BE2C (cell line): ENCODE measurements around the gene PSMD11.

Experiments
- DNase-seq: peaks from one replicate; pipeline ENCODE4 v3.0.0-alpha.2; 2020
- H3K27me3 ChIP-seq: fragments of 250-450 bp; sonication (Bioruptor Pico); 2 replicates; pipeline ENCODE4 v1.5.1; 2020; ENCODE audit warnings: mild to moderate bottlenecking
- H3K36me3 ChIP-seq: fragments of 250-450 bp; sonication (Bioruptor Pico); 2 replicates; pipeline ENCODE4 v1.5.1; 2020; ENCODE audit warnings: mild to moderate bottlenecking
- H3K4me1 ChIP-seq: fragments of 250-450 bp; sonication (Bioruptor Pico); 2 replicates; pipeline ENCODE4 v1.5.1; 2020
- H3K4me3 ChIP-seq: 2 replicates; pipeline ENCODE4 v1.5.1; 2011; ENCODE audit warnings: low read depth, low read length
- H3K9me3 ChIP-seq: fragments of 250-450 bp; sonication (Bioruptor Pico); 2 replicates; pipeline ENCODE4 v1.5.1; 2020
- CTCF ChIP-seq: IDR thresholded peaks from 2 replicates; pipeline ENCODE4 v1.5.1; 2012; ENCODE audit warnings: mild to moderate bottlenecking, low read depth, low read length

PSMD11 gene

GRCh38 chr17:32493976-32494513 is 49.7 kb downstream of the PSMD11 start:
- Histone ChIP-seq H3K9me3 (no peaks in the 10 kb centered on the region), H3K4me1 (no peaks in the 10 kb centered on the region), H3K4me3 (no peak overlapping the region), H3K27me3 (no peaks in the 10 kb centered on the region), H3K36me3 (no peaks in the 10 kb centered on the region)
- TF ChIP-seq CTCF: no peak
- DNase-seq: no peak

- Histone ChIP-seq H3K27me3 (no peaks in the 10 kb centered on the region), H3K36me3 (no peaks in the 10 kb centered on the region), H3K9me3 (no peaks in the 10 kb centered on the region), H3K4me3 (no peak overlapping the region), H3K4me1 (no peaks in the 10 kb centered on the region)
- no peak for DNase-seq
- no peak for TF ChIP-seq CTCF
These were observed 50.5 kb downstream of the PSMD11 start for GRCh38 chr17:32494621-32495358.

- no peak for TF ChIP-seq CTCF
- no peak overlapping the region for H3K4me3 ChIP-seq
- H3K27me3 ChIP-seq: no peaks in the 10 kb centered on the region
- no peaks in the 10 kb centered on the region for H3K36me3 ChIP-seq
- no peaks in the 10 kb centered on the region for H3K9me3 ChIP-seq
- no peaks in the 10 kb centered on the region for H3K4me1 ChIP-seq
- DNase-seq: peak; percentile 24
These were observed 51.3 kb downstream of the PSMD11 start for GRCh38 chr17:32495359-32496231.

GRCh38 chr17:32496395-32497073 is 52.2 kb downstream of the PSMD11 start:
- H3K9me3 ChIP-seq: no peaks in the 10 kb centered on the region
- no peak overlapping the region for H3K4me3 ChIP-seq
- no peaks in the 10 kb centered on the region for H3K27me3 ChIP-seq
- DNase-seq: no peak
- no peaks in the 10 kb centered on the region for H3K36me3 ChIP-seq
- TF ChIP-seq CTCF: no peak
- H3K4me1 ChIP-seq: no peaks in the 10 kb centered on the region

- Histone ChIP-seq H3K4me1 (no peaks in the 10 kb centered on the region), H3K36me3 (no peaks in the 10 kb centered on the region), H3K4me3 (no peak overlapping the region), H3K27me3 (no peaks in the 10 kb centered on the region), H3K9me3 (no peaks in the 10 kb centered on the region)
- no peak for DNase-seq
- no peak for TF ChIP-seq CTCF
These were observed 53.3 kb downstream of the PSMD11 start for GRCh38 chr17:32497431-32498205.
